CD4-positive, alpha-beta T cell treated with Interleukin-15 for 4 hours (primary cell): ENCODE results near the gene EPHB4.
"Not testable (repeated sequence)": the region's sequence is repeated elsewhere in the genome, so short reads cannot be mapped to it uniquely, and the experiment has no call there.

Experiments
- DNase-seq: peaks from one replicate; pipeline ENCODE4 v3.0.0-alpha.2; 2020; ENCODE audit warnings: low spot score

Gene EPHB4

DNA sequence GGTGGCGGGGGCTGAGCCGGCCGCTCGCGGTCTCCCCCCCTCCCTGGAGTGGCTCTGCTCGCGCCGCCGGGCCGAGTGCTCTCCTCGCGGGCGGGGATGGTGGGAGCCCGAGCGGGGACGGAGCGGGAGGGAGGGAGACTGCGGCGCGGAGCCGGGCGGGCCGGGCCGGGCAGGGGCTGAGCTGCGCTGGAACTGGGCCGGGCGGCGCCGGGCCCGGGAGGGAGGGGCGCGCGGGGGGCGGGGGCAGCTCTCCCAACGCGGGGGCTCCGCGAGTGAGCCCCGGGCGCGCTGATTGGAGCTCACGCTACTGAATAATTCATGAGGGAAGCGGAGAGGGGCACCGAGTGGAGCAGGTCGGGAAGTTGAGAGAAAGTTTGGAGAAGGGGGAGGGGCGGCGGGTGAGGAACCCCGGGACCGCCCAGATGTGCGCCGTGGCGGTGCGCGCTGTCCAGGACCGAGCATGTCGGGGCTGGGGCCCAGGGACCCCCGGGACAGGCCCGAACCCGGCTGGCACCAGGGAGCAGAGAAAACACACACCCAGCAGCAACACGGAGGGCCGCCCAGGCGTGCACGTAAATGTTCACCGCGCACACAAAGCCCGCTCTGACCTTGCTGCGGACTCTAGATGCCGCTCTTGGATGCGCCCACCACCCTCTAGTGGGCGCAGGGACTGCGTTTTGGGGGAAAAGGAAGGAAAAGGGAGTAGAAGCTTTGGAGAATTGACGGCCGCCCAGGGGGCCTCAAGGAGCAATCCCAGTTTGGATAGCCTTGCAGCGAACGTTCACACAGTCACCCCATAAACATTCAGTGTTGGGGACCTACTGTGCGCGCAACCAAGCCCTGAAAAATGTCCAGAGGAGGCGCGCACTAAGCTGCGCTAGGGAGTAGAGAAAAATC is at the start of gene EPHB4:
Gene EPHB4 (minus strand): TSS at position 194 of the 897 bp plus-strand sequence. CDS start 493 bp downstream, outside the sequence.
- DNase-seq = no peak

DNA sequence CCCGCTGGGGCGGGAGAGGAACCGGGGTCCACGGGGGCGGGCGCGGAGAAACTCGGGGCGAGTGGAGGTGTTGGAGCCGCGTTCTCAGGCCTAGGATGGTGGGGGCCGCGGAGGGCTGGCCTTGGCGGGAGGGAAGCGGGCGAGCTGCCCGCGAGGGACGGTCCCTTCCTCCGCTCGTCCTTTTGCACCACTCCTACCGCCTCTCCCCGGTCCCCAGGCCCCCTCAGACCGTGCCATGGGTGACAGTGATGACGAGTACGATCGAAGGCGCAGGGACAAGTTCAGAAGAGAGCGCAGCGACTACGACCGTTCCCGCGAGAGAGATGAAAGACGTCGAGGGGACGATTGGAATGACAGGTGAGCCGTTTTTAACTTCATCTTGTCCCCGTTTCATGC is 48.0 kb upstream of the EPHB4 start:
- no peak for DNase-seq

DNA sequence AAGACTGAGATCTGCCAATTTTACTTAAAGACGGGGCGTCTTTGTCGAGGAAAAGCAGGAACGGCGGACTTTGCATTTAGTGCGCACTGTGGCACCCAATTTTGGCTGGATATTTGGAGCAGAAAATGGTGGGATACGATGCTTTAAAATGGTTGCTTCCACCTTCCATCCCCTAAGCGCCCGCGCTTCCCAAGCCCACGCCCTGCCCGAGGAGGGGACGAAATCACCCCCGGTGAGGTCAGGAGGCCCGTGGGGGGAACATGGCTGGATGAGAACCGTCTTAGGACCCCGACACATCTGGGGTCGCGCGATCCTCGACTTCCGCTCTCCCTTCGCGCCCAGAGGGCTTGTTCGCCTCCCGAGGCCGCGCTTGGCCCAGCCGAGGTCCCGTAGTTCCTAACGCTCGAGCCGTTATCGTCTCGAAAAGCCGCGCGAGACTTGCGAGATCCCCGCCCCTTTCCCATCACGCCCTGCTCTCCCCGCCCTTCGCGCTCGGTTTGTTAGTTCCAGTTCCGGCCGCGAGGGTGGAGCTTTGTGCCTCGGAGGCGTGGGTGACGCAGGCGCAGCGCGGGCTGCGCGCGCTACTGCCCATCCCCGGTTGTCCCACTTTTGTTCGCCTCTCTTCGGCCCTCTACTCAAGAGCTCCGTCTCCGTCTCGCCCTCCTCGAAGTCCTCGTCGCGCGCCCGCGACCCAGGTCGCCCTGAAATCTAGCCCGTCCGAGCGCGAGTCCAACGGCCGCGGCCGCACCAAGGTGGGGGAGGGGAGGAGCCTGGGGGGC is 47.4 kb upstream of the EPHB4 start, which contains the start of gene SRRT:
Gene SRRT (plus strand): TSS at position 527 of the 779 bp plus-strand sequence. CDS start 488 bp downstream, outside the sequence.
- DNase-seq = peak; percentile 98

DNA sequence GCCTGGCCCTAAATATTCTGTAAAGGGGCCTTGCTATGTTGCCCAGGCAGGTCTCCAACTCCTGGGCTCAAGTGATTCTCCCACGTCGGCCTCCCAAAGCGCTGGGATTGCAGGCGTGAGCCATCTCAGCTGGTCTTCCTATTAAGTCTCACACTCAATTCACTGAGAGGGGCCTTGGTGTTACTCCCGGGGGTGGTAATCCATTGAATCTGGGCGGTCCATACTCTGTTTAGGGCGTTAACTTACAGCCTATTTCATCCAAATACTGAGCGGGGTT is 46.9 kb upstream of the EPHB4 start:
- no peak for DNase-seq

DNA sequence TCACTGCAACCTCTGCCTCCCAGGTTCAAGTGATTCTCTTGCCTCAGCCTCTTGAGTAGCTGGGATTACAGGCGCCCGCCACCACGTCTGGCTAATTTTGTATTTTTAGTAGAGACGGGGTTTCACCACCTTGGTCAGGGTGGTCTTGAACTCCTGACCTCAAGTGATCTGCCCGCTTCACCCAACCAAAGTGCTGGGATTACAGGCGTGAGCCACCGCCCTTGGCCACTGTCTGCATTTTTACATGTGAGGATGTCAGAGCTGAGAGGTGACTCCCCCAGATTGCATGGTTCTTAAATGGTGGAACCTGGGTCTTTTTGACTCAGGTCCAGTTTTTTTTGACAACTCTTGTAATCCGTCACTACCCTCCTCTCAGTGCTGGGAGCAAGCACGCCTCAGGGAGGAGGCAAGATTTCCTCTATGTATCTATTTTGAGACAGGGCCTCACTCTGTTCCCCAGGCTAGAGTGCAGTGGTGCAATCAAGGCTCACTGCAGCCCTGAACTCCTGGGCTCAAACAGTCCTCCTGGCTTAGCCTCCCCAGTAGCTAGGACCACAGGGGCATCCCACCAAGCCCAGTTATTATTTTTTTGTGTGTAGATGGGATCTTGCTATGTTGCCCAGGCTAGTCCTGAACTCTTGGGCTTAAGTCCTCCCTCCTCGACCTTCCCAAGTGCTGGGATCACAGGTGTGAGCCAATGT is 46.4 kb upstream of the EPHB4 start:
- DNase-seq = no peak

DNA sequence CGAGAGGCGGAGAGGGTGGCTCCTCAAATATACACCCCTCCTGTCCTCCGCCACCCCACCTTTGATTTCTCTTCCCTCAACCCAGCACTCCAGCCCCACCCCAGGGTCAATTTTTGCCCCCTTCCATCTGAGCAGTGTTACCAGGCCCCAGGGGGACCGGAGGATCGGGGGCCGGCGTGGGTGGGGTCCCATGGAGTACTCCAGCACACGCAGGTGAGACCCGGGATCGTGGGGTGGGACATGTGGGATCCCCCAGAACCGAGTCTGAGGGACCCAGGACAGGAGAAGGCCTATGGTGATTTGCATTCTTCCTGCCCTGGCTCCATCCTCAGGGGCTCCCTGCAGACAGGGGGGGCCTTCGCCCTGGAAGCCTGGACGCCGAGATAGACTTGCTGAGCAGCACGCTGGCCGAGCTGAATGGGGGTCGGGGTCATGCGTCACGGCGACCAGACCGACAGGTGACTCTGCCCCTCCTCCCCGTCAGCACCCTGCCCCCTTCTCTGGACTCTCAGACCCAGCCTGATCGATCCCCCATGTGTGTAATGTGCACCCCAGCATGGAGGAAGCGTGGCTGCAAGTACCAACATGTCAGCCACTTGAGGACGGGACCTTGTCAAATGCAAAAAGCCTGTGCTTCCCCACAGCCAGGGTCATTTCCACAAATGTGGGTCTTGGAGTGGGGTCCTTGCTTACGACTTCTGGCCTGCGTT is 40.6 kb upstream of the EPHB4 start:
- DNase-seq = no peak

DNA sequence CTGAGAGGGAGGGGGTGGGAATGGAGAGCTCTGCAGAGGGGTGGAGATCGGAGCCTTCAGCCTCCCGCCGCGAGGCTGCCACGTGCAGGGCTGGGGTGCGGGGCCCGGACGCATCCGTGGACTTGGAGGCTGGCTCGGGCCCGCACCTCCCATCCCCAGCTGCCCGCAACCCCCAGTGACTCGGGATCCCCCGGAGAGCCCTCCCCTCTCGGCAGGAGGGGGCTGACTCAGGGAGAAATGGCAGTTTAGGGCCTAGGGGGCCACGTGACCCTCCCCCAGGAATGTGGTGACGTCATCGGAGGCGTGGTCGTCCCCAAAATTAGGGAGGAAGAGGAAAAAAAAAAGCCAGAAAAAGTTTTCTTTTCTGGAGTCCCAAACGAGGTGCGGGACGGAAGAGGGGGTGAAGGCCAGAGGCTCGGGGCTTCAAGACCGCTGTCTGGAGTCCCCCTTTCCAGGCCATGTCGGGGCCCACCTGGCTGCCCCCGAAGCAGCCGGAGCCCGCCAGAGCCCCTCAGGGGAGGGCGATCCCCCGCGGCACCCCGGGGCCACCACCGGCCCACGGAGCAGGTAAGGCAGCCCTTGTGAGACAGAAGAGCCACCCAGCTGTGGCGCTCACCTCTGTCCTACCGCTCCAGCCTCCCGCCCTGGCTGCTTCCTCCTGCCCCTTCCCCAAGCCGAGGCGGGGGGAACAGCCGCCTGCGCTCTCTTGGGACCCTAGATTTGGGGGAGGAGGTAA is 39.9 kb upstream of the EPHB4 start, which contains the start of gene TRIP6:
Gene TRIP6 (plus strand): TSS at position 348 of the 736 bp plus-strand sequence. CDS start 111 bp downstream, at position 459.
- peak; percentile 38 for DNase-seq

DNA sequence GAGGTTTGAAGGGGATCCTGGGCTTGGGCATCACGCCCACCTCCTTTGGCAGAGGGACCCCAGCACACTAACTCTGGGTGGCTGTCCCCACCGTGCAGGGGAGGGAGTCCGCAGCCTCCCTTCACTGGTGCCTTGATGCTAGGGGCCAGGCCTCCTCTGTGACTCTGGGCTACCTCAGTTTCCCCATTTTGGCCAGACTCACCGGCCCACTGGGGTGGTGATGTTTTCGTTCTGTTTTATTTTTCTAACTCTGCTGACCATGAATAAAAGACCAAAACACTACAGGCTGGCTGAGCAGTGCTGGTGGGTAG is 39.4 kb upstream of the EPHB4 start:
- no peak for DNase-seq

DNA sequence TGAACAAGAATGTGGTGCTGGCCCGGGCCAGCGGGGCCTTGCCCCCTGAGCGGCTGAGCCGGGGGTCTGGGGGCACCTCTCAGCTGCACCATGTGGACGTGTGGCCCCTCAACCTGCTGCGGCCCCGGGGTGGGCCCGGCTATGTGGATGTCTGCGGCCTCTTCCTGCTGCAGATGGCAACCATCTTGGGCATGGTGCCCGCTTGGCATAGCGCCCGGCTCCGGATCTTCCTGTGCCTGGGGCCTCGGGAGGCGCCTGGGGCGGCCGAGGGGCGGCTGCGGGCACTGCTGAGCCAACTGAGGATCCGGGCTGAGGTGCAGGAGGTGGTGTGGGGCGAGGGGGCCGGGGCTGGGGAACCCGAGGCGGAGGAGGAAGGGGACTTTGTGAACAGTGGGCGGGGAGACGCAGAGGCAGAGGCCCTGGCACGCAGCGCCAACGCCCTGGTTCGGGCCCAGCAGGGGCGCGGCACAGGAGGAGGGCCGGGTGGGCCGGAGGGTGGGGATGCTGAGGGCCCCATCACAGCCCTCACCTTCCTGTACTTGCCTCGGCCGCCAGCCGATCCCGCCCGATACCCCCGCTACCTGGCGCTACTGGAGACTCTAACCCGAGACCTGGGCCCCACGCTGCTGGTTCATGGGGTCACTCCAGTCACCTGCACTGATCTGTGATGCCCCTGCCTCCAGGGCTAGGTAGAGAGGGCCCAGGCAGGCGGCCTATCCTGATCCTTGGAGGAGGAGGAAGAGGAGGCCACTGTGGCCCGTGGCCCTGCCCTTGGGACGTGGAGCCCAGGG is 38.8 kb upstream of the EPHB4 start:
- no peak for DNase-seq

DNA sequence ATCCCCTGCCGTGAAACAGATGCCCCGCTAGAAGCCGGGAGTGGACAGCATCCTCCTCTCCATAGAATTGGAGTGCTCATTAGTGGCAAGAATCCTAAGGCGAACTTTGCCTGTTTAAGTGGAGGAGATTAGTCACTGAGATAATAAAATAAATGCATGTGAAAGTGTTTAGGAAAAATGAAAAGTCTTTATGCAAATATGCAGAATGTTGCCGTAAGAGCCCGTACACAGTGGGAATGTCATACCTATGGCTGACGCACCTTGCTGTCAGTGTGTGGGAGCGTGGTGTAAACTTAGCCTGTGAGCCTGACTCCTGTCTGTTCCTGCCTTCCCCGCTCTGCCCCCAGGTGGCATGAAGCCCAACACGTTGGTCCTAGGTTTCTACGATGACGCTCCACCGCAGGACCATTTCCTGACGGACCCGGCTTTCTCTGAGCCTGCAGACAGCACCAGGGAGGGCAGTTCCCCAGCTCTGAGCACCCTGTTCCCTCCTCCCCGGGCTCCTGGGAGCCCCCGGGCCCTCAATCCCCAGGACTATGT is 38.1 kb upstream of the EPHB4 start:
- DNase-seq = no peak

DNA sequence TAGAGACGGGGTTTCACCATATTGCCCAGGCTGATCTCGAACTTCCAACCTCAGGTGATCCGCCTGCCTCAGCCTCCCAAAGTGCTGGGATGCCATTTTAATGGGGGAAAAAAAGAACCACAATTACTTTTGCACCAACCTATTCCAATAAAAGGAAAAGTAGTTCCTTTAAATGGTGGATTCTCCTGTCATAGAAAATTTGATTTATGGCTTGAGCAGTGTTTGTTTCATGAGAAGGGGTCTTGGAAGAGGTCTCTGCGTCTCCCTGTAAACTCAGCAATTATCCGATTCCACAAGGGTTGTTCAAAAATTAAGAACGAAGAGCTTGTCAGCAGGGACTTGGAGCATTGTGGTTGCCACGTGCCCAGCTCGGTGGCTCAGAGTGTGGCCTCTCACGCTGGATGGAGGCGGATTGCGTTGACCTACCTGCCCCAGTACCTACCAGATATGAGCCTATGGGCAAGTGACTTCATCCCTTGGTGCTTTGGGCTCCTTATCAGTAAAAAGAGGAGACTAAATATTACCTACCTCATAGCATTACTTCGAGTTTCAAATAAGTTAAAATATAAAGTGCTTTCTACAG is 37.0 kb upstream of the EPHB4 start:
- no peak for DNase-seq

DNA sequence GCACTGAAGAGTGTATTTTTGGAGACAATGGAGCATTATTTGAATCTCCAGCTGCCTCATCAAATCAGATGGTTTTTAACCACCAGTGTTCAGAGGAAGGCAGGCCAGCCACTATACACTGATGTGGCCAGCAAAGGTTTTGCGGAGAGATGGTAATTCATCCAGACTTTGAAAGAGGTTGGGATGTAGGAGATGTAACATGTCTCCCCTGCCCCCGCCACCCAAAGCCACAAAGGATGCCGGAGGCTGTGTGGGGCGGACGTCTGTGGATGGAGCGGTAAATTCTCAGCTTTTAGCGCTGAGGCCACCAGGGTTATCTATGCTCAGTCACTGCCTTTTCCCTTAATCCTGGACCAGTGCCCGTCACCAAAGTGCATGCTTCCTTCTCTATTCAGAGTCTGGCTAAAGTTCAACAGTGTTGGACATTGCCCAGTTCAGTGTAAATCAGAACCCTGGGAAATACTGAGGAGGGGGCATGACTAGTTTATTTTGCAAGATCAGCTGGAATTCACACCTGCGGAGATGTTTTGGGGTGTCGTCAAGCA is 36.2 kb upstream of the EPHB4 start:
- no peak for DNase-seq

DNA sequence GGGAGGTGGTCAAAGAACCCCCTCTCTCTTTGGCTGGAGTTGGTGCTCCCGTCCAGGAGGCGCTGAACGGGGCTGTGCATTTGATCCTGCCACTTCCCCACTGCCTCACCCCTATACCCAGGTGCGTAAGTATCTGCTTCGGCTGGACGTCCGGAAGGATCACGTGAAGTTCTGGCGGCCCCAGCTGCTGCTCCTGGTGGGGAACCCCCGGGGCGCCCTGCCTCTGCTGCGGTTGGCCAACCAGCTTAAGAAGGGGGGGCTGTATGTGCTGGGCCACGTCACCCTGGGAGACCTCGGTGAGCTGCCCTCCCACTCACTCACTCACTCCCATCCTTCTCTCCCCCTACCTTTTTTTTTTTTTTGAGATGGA is 34.3 kb upstream of the EPHB4 start:
- DNase-seq = no peak

DNA sequence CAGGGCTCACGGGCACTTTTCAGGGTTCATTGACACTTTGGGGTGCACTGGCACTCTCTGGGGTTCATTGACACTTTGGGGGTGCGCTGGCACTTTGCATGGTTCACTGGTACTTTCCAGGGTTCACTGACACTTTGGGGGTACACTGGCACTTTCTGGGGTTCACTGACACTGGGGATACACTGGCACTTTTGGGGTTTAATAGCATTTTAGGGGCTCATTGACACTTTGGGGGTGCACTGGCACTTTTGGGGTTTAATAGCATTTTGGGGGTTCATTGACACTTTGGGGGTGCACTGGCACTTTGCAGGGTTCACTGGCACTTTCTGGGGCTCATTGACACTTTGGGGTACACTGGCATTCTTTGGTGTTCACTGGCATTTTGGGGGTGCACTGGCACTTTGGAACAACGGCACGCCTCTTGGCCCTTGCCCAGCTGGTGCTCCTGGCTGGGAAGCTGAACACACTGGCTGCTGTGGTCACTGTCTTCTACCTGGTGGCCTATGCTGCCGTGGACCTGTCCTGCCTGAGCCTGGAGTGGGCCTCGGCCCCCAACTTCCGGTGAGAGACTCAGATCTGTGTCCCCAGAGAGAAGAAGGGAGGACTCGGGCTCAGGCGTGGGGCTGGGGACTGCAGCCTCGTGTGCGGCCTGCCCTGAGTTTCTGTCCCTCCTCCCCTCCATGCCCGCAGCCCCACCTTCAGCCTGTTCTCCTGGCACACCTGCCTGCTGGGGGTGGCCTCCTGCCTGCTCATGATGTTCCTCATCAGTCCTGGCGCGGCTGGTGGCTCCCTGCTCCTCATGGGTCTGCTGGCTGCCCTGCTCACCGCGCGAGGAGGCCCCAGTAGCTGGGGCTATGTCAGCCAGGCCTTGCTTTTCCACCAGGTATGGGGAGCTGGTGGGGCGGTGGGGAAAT is 33.6 kb upstream of the EPHB4 start:
- DNase-seq = no peak

DNA sequence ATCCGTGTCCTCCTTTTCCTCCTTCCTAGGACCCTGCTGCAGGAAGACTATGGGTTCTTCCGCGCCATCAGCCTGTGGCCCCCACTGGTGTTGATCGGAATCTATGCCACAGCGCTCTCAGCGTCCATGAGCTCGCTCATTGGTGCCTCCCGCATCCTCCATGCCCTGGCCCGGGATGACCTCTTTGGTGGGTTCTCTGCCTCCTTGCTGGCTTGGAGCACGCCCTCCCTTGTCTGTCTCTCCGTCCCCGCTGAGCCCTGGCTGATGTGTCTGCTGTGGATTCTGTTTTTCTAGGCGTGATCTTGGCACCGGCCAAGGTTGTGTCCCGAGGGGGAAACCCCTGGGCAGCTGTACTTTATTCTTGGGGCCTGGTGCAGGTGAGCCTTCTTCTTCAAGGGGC is 32.5 kb upstream of the EPHB4 start:
- no peak for DNase-seq

DNA sequence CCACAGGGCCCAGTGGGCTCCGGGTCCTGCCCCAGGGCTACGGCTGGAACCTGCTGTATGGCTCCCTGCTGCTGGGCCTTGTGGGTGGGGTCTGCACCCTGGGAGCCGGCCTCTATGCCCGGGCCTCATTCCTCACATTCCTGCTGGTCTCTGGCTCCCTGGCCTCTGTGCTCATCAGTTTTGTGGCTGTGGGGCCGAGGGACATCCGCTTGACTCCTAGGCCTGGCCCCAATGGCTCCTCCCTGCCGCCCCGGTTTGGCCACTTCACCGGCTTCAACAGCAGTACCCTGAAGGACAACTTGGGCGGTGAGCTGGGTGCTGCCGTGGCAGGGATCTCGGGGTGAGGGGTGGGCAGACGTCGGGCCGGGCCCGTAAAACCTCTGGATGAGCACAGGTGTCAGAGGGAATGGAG is 29.6 kb upstream of the EPHB4 start:
- no peak for DNase-seq

DNA sequence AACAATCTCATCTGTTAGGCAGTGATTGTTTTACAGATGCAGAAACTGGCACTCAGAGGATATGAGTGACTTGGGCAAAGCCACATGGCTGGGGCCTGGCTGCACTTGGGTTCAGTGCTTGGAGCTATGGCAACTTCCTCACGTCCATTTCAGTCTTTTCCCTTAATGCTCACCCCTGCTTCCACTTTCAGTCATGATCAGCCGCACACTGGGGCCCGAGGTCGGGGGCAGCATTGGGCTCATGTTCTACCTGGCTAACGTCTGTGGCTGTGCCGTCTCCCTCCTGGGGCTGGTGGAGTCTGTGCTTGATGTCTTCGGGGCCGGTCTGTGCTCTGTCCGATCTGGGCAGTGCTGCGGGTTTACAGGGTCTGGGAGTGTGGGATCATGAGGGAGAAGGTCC is 28.2 kb upstream of the EPHB4 start:
- DNase-seq = no peak

DNA sequence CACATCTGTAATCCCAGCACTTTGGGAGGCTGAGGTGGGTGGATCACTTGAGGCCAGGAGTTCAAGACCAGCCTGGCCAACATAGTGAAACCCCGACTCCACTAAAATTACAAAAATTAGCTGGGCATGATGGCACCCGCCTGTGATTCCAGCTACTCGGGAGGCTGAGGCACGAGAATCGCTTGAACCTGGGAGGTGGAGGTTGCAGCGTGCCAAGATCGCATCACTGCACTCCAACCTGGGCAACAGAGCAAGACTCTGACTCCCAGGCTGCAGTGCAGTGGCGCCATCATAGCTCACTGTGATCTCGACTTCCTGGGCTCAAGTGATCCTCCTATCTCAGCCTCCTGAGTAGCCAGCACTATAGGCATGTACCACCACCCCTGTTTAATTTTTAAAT is 27.6 kb upstream of the EPHB4 start:
- DNase-seq = not testable (repeated sequence)
